H9 (cell line): ENCODE results near the gene RAI1. TPM values are rescaled to one million over a fixed set of nuclear protein-coding genes. Genes with fewer than 3 reads are reported as not detected.

Experiments used
- DNase-seq: peaks from one replicate; pipeline ENCODE4 v3.0.0-alpha.2; 2017
- H2AFZ ChIP-seq: one replicate; pipeline ENCODE4 v1.6.1; 2013; ENCODE audit warnings: mild to moderate bottlenecking, low read length, control low read depth, moderate library complexity
- H2AK5ac ChIP-seq: 2 replicates; pipeline ENCODE4 v1.6.1; 2013; ENCODE audit warnings: low read length, control low read depth, mixed read lengths; ENCODE audit not compliant: insufficient read length
- H2BK120ac ChIP-seq: one replicate; pipeline ENCODE4 v1.6.1; 2013; ENCODE audit warnings: low read depth, mild to moderate bottlenecking, low read length, control low read depth, inconsistent platforms; ENCODE audit not compliant: poor library complexity, severe bottlenecking
- H2BK12ac ChIP-seq: 2 replicates; pipeline ENCODE4 v1.6.1; 2013; ENCODE audit warnings: low read length, control low read depth, mixed read lengths, low read depth; ENCODE audit not compliant: insufficient read length
- H2BK15ac ChIP-seq: 2 replicates; pipeline ENCODE4 v1.6.1; 2013; ENCODE audit warnings: low read depth, low read length, control low read depth
- H2BK20ac ChIP-seq: one replicate; pipeline ENCODE4 v1.6.1; 2013; ENCODE audit warnings: low read depth, mild to moderate bottlenecking, low read length, control low read depth, inconsistent platforms; ENCODE audit not compliant: poor library complexity, severe bottlenecking
- H2BK5ac ChIP-seq: 2 replicates; pipeline ENCODE4 v1.6.1; 2013; ENCODE audit warnings: low read length, control low read depth, mixed read lengths; ENCODE audit not compliant: insufficient read length
- H3K14ac ChIP-seq: 2 replicates; pipeline ENCODE4 v1.6.1; 2013; ENCODE audit warnings: low read length, control low read depth; ENCODE audit not compliant: insufficient read depth
- H3K18ac ChIP-seq: 2 replicates; pipeline ENCODE4 v1.6.1; 2013; ENCODE audit warnings: low read depth, mild to moderate bottlenecking, mixed read lengths, low read length, control low read depth; ENCODE audit not compliant: insufficient read length
- H3K23ac ChIP-seq: 2 replicates; pipeline ENCODE4 v1.6.1; 2013; ENCODE audit warnings: low read length, control low read depth, mixed read lengths, low read depth; ENCODE audit not compliant: insufficient read length
- H3K23me2 ChIP-seq: 2 replicates; pipeline ENCODE4 v1.6.1; 2013; ENCODE audit warnings: low read depth, mild to moderate bottlenecking, mixed read lengths, low read length, control low read depth; ENCODE audit not compliant: insufficient read length, poor library complexity, severe bottlenecking
- H3K27ac ChIP-seq: 2 replicates; pipeline ENCODE4 v1.5.1; 2013; ENCODE audit warnings: low read length, control low read depth, mixed read lengths, low read depth; ENCODE audit not compliant: insufficient read length
- H3K27me3 ChIP-seq: 2 replicates; pipeline ENCODE4 v1.6.1; 2013; ENCODE audit warnings: low read length, control low read depth, inconsistent platforms; ENCODE audit not compliant: insufficient read depth
- H3K4ac ChIP-seq: 2 replicates; pipeline ENCODE4 v1.6.1; 2013; ENCODE audit warnings: low read depth, mild to moderate bottlenecking, control low read depth, inconsistent platforms, low read length, moderate library complexity
- H3K4me1 ChIP-seq: 2 replicates; pipeline ENCODE4 v1.6.1; 2013; ENCODE audit warnings: low read length, control low read depth, inconsistent platforms; ENCODE audit not compliant: insufficient read depth
- H3K4me2 ChIP-seq: 2 replicates; pipeline ENCODE4 v1.6.1; 2013; ENCODE audit warnings: low read length, control low read depth, mixed read lengths; ENCODE audit not compliant: insufficient read length, insufficient read depth
- H3K56ac ChIP-seq: 2 replicates; pipeline ENCODE4 v1.6.1; 2013; ENCODE audit warnings: low read depth, mild to moderate bottlenecking, mixed read lengths, low read length, control low read depth; ENCODE audit not compliant: insufficient read length
- H3K79me1 ChIP-seq: 2 replicates; pipeline ENCODE4 v1.6.1; 2013; ENCODE audit warnings: low read depth, mild to moderate bottlenecking, moderate library complexity, low read length, control low read depth, inconsistent platforms; ENCODE audit not compliant: insufficient read depth, poor library complexity, severe bottlenecking
- H3K79me2 ChIP-seq: 2 replicates; pipeline ENCODE4 v1.6.1; 2013; ENCODE audit warnings: low read length, control low read depth, inconsistent platforms; ENCODE audit not compliant: insufficient read depth
- H3K9ac ChIP-seq: 2 replicates; pipeline ENCODE4 v1.6.1; 2013; ENCODE audit warnings: low read length, control low read depth, mixed read lengths; ENCODE audit not compliant: insufficient read length; ENCODE audit errors: extremely low read depth
- H3K9me3 ChIP-seq: one replicate; pipeline ENCODE4 v1.6.1; 2013; ENCODE audit warnings: low read depth, low read length, inconsistent platforms; ENCODE audit not compliant: control insufficient read depth
- H3T11ph ChIP-seq: one replicate; pipeline ENCODE4 v1.6.1; 2013; ENCODE audit warnings: mild to moderate bottlenecking, low read length, control low read depth, inconsistent platforms
- H4K20me1 ChIP-seq: one replicate; pipeline ENCODE4 v1.6.1; 2013; ENCODE audit not compliant: control insufficient read depth, insufficient read length, insufficient read depth
- H4K5ac ChIP-seq: 2 replicates; pipeline ENCODE4 v1.6.1; 2013; ENCODE audit warnings: low read depth, mild to moderate bottlenecking, mixed read lengths, low read length, control low read depth; ENCODE audit not compliant: insufficient read length
- H4K8ac ChIP-seq: replicated peaks from 2 replicates; pipeline ENCODE4 v1.6.1; 2013; ENCODE audit warnings: low read length, control low read depth, mixed read lengths, low read depth; ENCODE audit not compliant: insufficient read length
- H4K91ac ChIP-seq: 2 replicates; pipeline ENCODE4 v1.6.1; 2013; ENCODE audit warnings: low read depth, mild to moderate bottlenecking, moderate library complexity, mixed read lengths, low read length, control low read depth; ENCODE audit not compliant: insufficient read length
- H3K27ac Mint-ChIP-seq, 3 experiments: 2 replicates in 2 of 3; 3 replicates in 1 of 3; pipeline ENCODE4 v1.8.0; 2020 to 2021; ENCODE audit warnings: mixed read lengths in 3 of 3, mild to moderate bottlenecking in 1 of 3, moderate library complexity in 1 of 3
- H3K27me3 Mint-ChIP-seq: 2 replicates; pipeline ENCODE4 v1.8.0; 2021; ENCODE audit warnings: low read depth, mild to moderate bottlenecking, moderate library complexity, mixed read lengths
- H3K36me3 Mint-ChIP-seq, 3 experiments: 2 replicates in 2 of 3; 3 replicates in 1 of 3; pipeline ENCODE4 v1.8.0; 2020 to 2021; ENCODE audit warnings: low read depth in 3 of 3, mixed read lengths in 3 of 3; ENCODE audit not compliant: insufficient read depth in 1 of 3
- H3K4me1 Mint-ChIP-seq, 2 experiments: 2 replicates each; pipeline ENCODE4 v1.8.0; 2020; ENCODE audit warnings: mixed read lengths in 2 of 2
- H3K4me3 Mint-ChIP-seq, 2 experiments: 2 replicates in 1 of 2; 3 replicates in 1 of 2; pipeline ENCODE4 v1.8.0; 2020 to 2021; ENCODE audit warnings: mild to moderate bottlenecking in 2 of 2, mixed read lengths in 2 of 2, moderate library complexity in 1 of 2
- H3K9me3 Mint-ChIP-seq, 2 experiments: 2 replicates in 1 of 2; 3 replicates in 1 of 2; pipeline ENCODE4 v1.8.0; 2020; ENCODE audit warnings: mild to moderate bottlenecking in 2 of 2, mixed read lengths in 2 of 2, moderate library complexity in 1 of 2
- CTCF ChIP-seq: fragments of 200-600 bp; sonication (generic); conservative IDR thresholded peaks from 3 replicates; pipeline ENCODE4 v1.8.0; 2021; ENCODE audit warnings: antibody characterized with exemption, mild to moderate bottlenecking
- WGBS: extraction: QIAGEN DNeasy Blood & Tissue Kit; methylation state at CpG from one replicate; pipeline ENCODE4 v1.1.7; 2013; ENCODE audit warnings: missing lambda C conversion rate, low lambda C conversion rate, mixed read lengths; ENCODE audit not compliant: insufficient read length; ENCODE audit errors: extremely low coverage; 5-methylcytosine and 5-hydroxymethylcytosine counted together
- total RNA-seq: library from RNA; stranded (reverse); gene quantifications from 2 replicates; pipeline ENCODE4 v1.2.1, GENCODE V29; 2021

The RAI1 gene
- total RNA-seq, 1 experiment from 2014 or later = 1.5 TPM

DNA sequence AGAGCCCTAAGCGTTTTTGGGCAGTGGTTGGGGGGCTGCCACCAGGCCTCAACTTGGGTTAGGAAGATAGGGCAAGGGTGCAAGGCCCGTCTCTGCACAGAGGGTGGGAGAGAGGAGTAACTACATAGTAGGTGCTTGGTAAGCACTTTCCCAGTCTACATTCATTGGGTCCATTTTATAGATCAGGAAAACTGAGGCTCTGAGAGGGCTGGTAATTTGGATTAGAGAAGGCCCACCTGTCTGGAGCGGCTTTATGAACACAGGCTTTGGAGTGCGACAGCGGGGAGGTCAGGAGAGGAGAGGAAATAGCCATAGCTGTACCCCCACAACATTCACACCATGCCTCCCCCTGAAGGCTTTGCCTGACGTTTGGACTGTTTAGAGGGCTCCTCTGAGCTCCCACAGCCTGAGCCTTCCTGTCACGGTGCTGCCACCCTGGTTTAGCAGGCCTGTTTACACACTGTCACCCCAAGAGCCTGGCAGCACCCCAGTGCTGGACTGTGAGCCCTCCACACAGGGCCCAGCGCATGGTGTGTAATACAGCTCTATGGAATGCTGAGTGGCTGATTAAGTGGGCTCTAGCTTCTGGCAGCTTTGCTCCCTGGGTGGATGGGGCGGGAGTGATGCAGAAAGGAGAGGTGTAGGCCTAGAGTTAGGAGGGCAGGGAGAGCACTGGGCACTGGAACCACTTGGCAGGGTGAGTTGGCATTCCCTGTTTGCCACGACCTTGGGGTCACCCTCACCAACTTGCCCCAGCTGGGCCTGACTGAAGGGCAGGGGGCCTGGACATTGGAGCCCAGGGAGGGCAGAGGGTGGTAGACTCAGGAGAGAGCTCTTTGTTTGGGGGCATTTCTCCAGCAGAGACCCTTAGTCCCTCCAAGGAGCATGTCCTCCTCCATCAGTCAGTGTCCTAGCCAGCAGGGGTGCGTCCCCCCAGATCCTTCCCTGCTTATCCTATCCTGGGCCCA lies 73.7 kb downstream of the RAI1 start:
- no peaks in the 10 kb centered on the region for H3K9me3 Mint-ChIP-seq
- no peak overlapping the region for H3K4me3 Mint-ChIP-seq
- Histone ChIP-seq H4K91ac (no peak overlapping the region), H3K27me3 (no peaks in the 10 kb centered on the region), H2BK15ac (no peak overlapping the region), H3K18ac (no peak overlapping the region), H3T11ph (no peak overlapping the region), H4K8ac (no peak overlapping the region), H3K79me2 (no peaks in the 10 kb centered on the region), H3K9me3 (no peaks in the 10 kb centered on the region), H3K14ac (no peak overlapping the region; the same call in 1 of the 2 replicates), H4K5ac (no peak overlapping the region), H3K9ac (no peak overlapping the region), H3K23me2 (no peaks in the 10 kb centered on the region), H2BK12ac (no peak overlapping the region), H3K4me1 (no peaks in the 10 kb centered on the region), H3K23ac (no peak overlapping the region), H3K4me2 (no peak overlapping the region), H2BK20ac (no peak overlapping the region), H2AFZ (no peak overlapping the region), H2BK5ac (no peak overlapping the region), H3K79me1 (no peaks in the 10 kb centered on the region), H3K4ac (no peak overlapping the region), H3K27ac (no peak overlapping the region), H2AK5ac (no peak overlapping the region), H2BK120ac (no peak overlapping the region), H4K20me1 (no peaks in the 10 kb centered on the region), H3K56ac (no peak overlapping the region)
- peak overlapping the region in 2 of 3 experiments; percentile 47 to 96; a peak in 2 of 7 replicates for H3K27ac Mint-ChIP-seq
- WGBS = no CpG with 5 or more reads among the region's 11 CpGs
- TF ChIP-seq CTCF = no peak
- no peaks in the 10 kb centered on the region; a peak in 1 of 7 replicates for H3K36me3 Mint-ChIP-seq
- peaks cover 22 to 32% of the 10 kb centered on the region in 2 experiments for H3K4me1 Mint-ChIP-seq
- H3K27me3 Mint-ChIP-seq = peaks cover 7% of the 10 kb centered on the region
- DNase-seq = no peak
